Keratinocyte (primary cell): ENCODE data around the gene EEF1A2. TPM values are rescaled to one million over a fixed set of nuclear protein-coding genes. Genes with fewer than 3 reads are reported as not detected.

Experiments used
- DNase-seq: peaks from one replicate; pipeline ENCODE4 v3.0.0-alpha.2; 2011; ENCODE audit warnings: low read depth, missing footprints, low spot score
- FAIRE-seq: peaks from 2 replicates; lab custom pipeline; 2011; peaks lifted over from hg19 to GRCh38; lab: Jason Lieb, UNC
- H2AFZ ChIP-seq: 2 replicates; pipeline ENCODE4 v1.6.0; 2012; ENCODE audit warnings: low read length, control low read depth, inconsistent platforms; ENCODE audit not compliant: control insufficient read depth
- H3K27ac ChIP-seq: 2 replicates; pipeline ENCODE4 v1.5.1; 2011; ENCODE audit warnings: low read length; ENCODE audit not compliant: control insufficient read depth, insufficient read depth
- H3K27me3 ChIP-seq: 3 replicates; pipeline ENCODE4 v1.6.0; 2011; ENCODE audit warnings: low read length; ENCODE audit not compliant: control insufficient read depth, insufficient read depth; ENCODE audit errors: extremely low read depth
- H3K36me3 ChIP-seq, 2 experiments: 2 replicates in 1 of 2; 3 replicates in 1 of 2; pipeline ENCODE4 v1.5.1; 2011; ENCODE audit warnings: low read length in 2 of 2, mild to moderate bottlenecking in 1 of 2; ENCODE audit not compliant: control insufficient read depth in 2 of 2, insufficient read depth in 2 of 2; ENCODE audit errors: extremely low read depth in 1 of 2
- H3K4me1 ChIP-seq: 3 replicates; pipeline ENCODE4 v1.5.1; 2011; ENCODE audit warnings: low read length; ENCODE audit not compliant: control insufficient read depth, insufficient read depth; ENCODE audit errors: extremely low read depth
- H3K4me2 ChIP-seq: 3 replicates; pipeline ENCODE4 v1.6.0; 2011; ENCODE audit warnings: low read depth, low read length; ENCODE audit not compliant: control insufficient read depth, insufficient read depth; ENCODE audit errors: extremely low read depth
- H3K4me3 ChIP-seq, 3 experiments: fragments of 200-600 bp in 1 of 3; sonication (generic) in 1 of 3; 2 replicates in 2 of 3; 3 replicates in 1 of 3; pipeline ENCODE4 v1.5.1; 2011 to 2016; ENCODE audit warnings: low read length in 3 of 3, mild to moderate bottlenecking in 3 of 3, control low read depth in 2 of 3, inconsistent platforms in 1 of 3, low read depth in 1 of 3, mixed read lengths in 1 of 3, mixed run types in 1 of 3, moderate library complexity in 1 of 3; ENCODE audit not compliant: control insufficient read depth in 2 of 3, insufficient read depth in 2 of 3; ENCODE audit errors: extremely low read depth in 1 of 3
- H3K79me2 ChIP-seq: 2 replicates; pipeline ENCODE4 v1.6.0; 2012; ENCODE audit warnings: low read length; ENCODE audit not compliant: control insufficient read depth, insufficient read depth
- H3K9ac ChIP-seq: 3 replicates; pipeline ENCODE4 v1.6.0; 2011; ENCODE audit warnings: low read length; ENCODE audit not compliant: control insufficient read depth, insufficient read depth; ENCODE audit errors: extremely low read depth
- H3K9me1 ChIP-seq: 3 replicates; pipeline ENCODE4 v1.6.0; 2011; ENCODE audit warnings: low read length; ENCODE audit not compliant: control insufficient read depth, insufficient read depth; ENCODE audit errors: extremely low read depth
- H3K9me3 ChIP-seq: 2 replicates; pipeline ENCODE4 v1.5.1; 2012; ENCODE audit warnings: low read depth, low read length; ENCODE audit not compliant: control insufficient read depth
- H4K20me1 ChIP-seq: 3 replicates; pipeline ENCODE4 v1.6.0; 2011; ENCODE audit warnings: low read length; ENCODE audit not compliant: control insufficient read depth, insufficient read depth; ENCODE audit errors: extremely low read depth
- CTCF ChIP-seq, 3 experiments: IDR thresholded peaks in 1 of 3; conservative IDR thresholded peaks in 1 of 3; optimal IDR thresholded peaks in 1 of 3; 2 replicates in 2 of 3; 3 replicates in 1 of 3; pipeline versions ENCODE3 to v1.5.1; 2011; ENCODE audit warnings: low read length in 3 of 3, mild to moderate bottlenecking in 3 of 3, moderate library complexity in 2 of 3, control low read depth in 1 of 3, inconsistent platforms in 1 of 3; ENCODE audit not compliant: insufficient read depth in 2 of 3; ENCODE audit errors: extremely low read depth in 1 of 3
- EZH2 ChIP-seq: IDR thresholded peaks from one replicate; pipeline ENCODE4 v1.6.1; 2012; ENCODE audit warnings: inconsistent platforms, mild to moderate bottlenecking, low read length, moderate library complexity
- dilution Hi-C: fragments of 300-500 bp; cut with MboI; formaldehyde crosslinking; loops from one replicate; pipeline ENCODE4 v1.7.0; 2020; ENCODE audit warnings: low sequenced_read_pairs; ENCODE audit not compliant: extremely low pct_ligation_motif_present
- polyA plus RNA-seq, 5 experiments: library from polyadenylated mRNA; depleted of rRNA in 3 of 5; stranded (reverse) in 3 of 5; stranded (forward) in 1 of 5; unstranded in 1 of 5; fragments of >200 nt; gene quantifications; 1 replicate in 1 of 5; 2 replicates in 3 of 5; 3 replicates in 1 of 5; pipeline versions ENCODE4 v1.2.1 to v1.2.3, GENCODE V29; 2011 to 2012; ENCODE audit warnings: missing spikeins in 2 of 5, low read depth in 1 of 5, low replicate concordance in 1 of 5

EEF1A2 gene
- polyA plus RNA-seq, 1 donor (not counting 4 experiments of a cell fraction or from before 2014, with no cell fraction given): 0.12 TPM

- Histone ChIP-seq H2AFZ (no peak overlapping the region), H3K27me3 (peaks cover 63% of the 10 kb centered on the region), H3K36me3 (no peaks in the 10 kb centered on the region), H3K9me3 (no peaks in the 10 kb centered on the region), H4K20me1 (no peaks in the 10 kb centered on the region), H3K9ac (no peak overlapping the region), H3K27ac (no peak overlapping the region), H3K4me1 (no peaks in the 10 kb centered on the region), H3K4me2 (no peak overlapping the region), H3K4me3 (no peak overlapping the region), H3K79me2 (no peaks in the 10 kb centered on the region), H3K9me1 (no peaks in the 10 kb centered on the region)
- DNase-seq (no peak), FAIRE-seq (no peak)
- dilution Hi-C loops: no loop called here
- no peak for TF ChIP-seq CTCF (optimal IDR thresholded peaks at IDR 0.05 in 1 of 3, IDR thresholded peaks at IDR 0.05 in 1 of 3, conservative IDR thresholded peaks at IDR 0.05 in 1 of 3; ENCODE audit: extremely low read depth in 1 of 3, insufficient read depth in 2 of 3, low read length in 3 of 3)
- no peak for TF ChIP-seq EZH2
These were observed 3.2 kb upstream of the EEF1A2 start for GRCh38 chr20:63501818-63502670.

GRCh38 chr20:63500902-63501817 is 2.3 kb upstream of the EEF1A2 start:
- no peaks in the 10 kb centered on the region for H3K79me2 ChIP-seq
- TF ChIP-seq CTCF (optimal IDR thresholded peaks at IDR 0.05 in 1 of 3, IDR thresholded peaks at IDR 0.05 in 1 of 3, conservative IDR thresholded peaks at IDR 0.05 in 1 of 3; ENCODE audit: extremely low read depth in 1 of 3, insufficient read depth in 2 of 3, low read length in 3 of 3) (no peak), EZH2 (no peak)
- H3K9me3 ChIP-seq: no peaks in the 10 kb centered on the region
- H3K4me2 ChIP-seq: no peak overlapping the region
- no peaks in the 10 kb centered on the region for H4K20me1 ChIP-seq
- H3K4me3 ChIP-seq: no peak overlapping the region
- H3K36me3 ChIP-seq: no peaks in the 10 kb centered on the region
- DNase-seq: no peak
- peaks cover 67% of the 10 kb centered on the region for H3K27me3 ChIP-seq
- dilution Hi-C loops: no loop called here
- no peak overlapping the region for H2AFZ ChIP-seq
- no peaks in the 10 kb centered on the region for H3K9me1 ChIP-seq
- no peak overlapping the region for H3K27ac ChIP-seq
- peaks cover 2% of the 10 kb centered on the region for H3K4me1 ChIP-seq
- no peak for FAIRE-seq
- no peak overlapping the region for H3K9ac ChIP-seq
